Measurements from ENCODE around the gene TMEM141. TPM values are rescaled to one million over a fixed set of nuclear protein-coding genes. Genes with fewer than 3 reads are reported as not detected.

The TMEM141 gene
- total and polyA plus RNA-seq, 2 donors from 2014 or later: 96.5 to 403 TPM

- no peak for TF ChIP-seq CTCF (IDR thresholded peaks at IDR 0.05; ENCODE audit: borderline replicate concordance, extremely low read depth, insufficient read depth)
- Histone ChIP-seq H3K4me1 (ENCODE audit: control insufficient read depth in 2 of 3, insufficient read depth in 2 of 3, low read depth in 1 of 3, low read length in 3 of 3) (peaks cover 0 to 22% (median 7%) of the 10 kb centered on the region in 3 donors), H3K9me3 (ENCODE audit: control insufficient read depth in 2 of 3, insufficient read depth in 1 of 3, low read length in 3 of 3) (no peaks in the 10 kb centered on the region), H3K4me3 (ENCODE audit: low read length in 3 of 3) (no peak overlapping the region), H3K9ac (ENCODE audit: low read length in 3 of 3) (no peak overlapping the region), H3K27ac (ENCODE audit: low read depth in 2 of 2, low read length in 2 of 2) (no peak overlapping the region), H3K36me3 (ENCODE audit: control insufficient read depth in 2 of 3, insufficient read depth in 3 of 3, low read length in 3 of 3) (no peaks in the 10 kb centered on the region), H3K27me3 (ENCODE audit: control insufficient read depth, insufficient read depth, low read length) (no peaks in the 10 kb centered on the region)
- no peak for FAIRE-seq
- DNase-seq: no peak
- intact Hi-C loops (cut with DNase I): no loop called here
Measured at GRCh38 chr9:136838314-136839228, 47.4 kb downstream of the TMEM141 start.

GRCh38 chr9:136839229-136840139, 48.3 kb downstream of the TMEM141 start:
- no peak for FAIRE-seq
- Histone ChIP-seq H3K27me3 (ENCODE audit: control insufficient read depth, insufficient read depth, low read length) (no peaks in the 10 kb centered on the region), H3K27ac (ENCODE audit: low read depth in 2 of 2, low read length in 2 of 2) (no peak overlapping the region), H3K9ac (ENCODE audit: low read length in 3 of 3) (no peak overlapping the region), H3K4me1 (ENCODE audit: control insufficient read depth in 2 of 3, insufficient read depth in 2 of 3, low read depth in 1 of 3, low read length in 3 of 3) (peaks cover 0 to 22% (median 7%) of the 10 kb centered on the region in 3 donors), H3K36me3 (ENCODE audit: control insufficient read depth in 2 of 3, insufficient read depth in 3 of 3, low read length in 3 of 3) (no peaks in the 10 kb centered on the region), H3K4me3 (ENCODE audit: low read length in 3 of 3) (no peak overlapping the region), H3K9me3 (ENCODE audit: control insufficient read depth in 2 of 3, insufficient read depth in 1 of 3, low read length in 3 of 3) (no peaks in the 10 kb centered on the region)
- intact Hi-C loops (cut with DNase I): loop anchor here (10.0 kb wide), 1 partner anchor 105 kb away; the partner anchor contains the start of genes C8G and FBXW5
- DNase-seq: no peak
- no peak for TF ChIP-seq CTCF (IDR thresholded peaks at IDR 0.05; ENCODE audit: borderline replicate concordance, extremely low read depth, insufficient read depth)

- Histone ChIP-seq H3K9ac (ENCODE audit: low read length in 3 of 3) (no peak overlapping the region), H3K4me1 (ENCODE audit: control insufficient read depth in 2 of 3, insufficient read depth in 2 of 3, low read depth in 1 of 3, low read length in 3 of 3) (peaks cover 0 to 22% (median 7%) of the 10 kb centered on the region in 3 donors), H3K27me3 (ENCODE audit: control insufficient read depth, insufficient read depth, low read length) (no peaks in the 10 kb centered on the region), H3K27ac (ENCODE audit: low read depth in 2 of 2, low read length in 2 of 2) (peak overlapping the region in 1 of 2 donors; percentile 43), H3K4me3 (ENCODE audit: low read length in 3 of 3) (no peak overlapping the region), H3K9me3 (ENCODE audit: control insufficient read depth in 2 of 3, insufficient read depth in 1 of 3, low read length in 3 of 3) (no peaks in the 10 kb centered on the region), H3K36me3 (ENCODE audit: control insufficient read depth in 2 of 3, insufficient read depth in 3 of 3, low read length in 3 of 3) (no peaks in the 10 kb centered on the region)
- FAIRE-seq: no peak
- DNase-seq: peak in 2 of 5 donors; percentile 55 to 70
- no peak for TF ChIP-seq CTCF (IDR thresholded peaks at IDR 0.05; ENCODE audit: borderline replicate concordance, extremely low read depth, insufficient read depth)
- intact Hi-C loops (cut with DNase I): loop anchor here (10.0 kb wide), 1 partner anchor 104 kb away; the partner anchor contains the start of genes C8G and FBXW5
Measured at GRCh38 chr9:136840140-136840876, 49.2 kb downstream of the TMEM141 start.
